ENCODE data around the gene ZBP1.

The ZBP1 gene

GRCh38 chr20:57582432-57583288, 37.6 kb downstream of the ZBP1 start:
- TF ChIP-seq TAF1 (IDR thresholded peaks at IDR 0.05; ENCODE audit: low read depth, low read length) (no peak), POU2F2 (IDR thresholded peaks at IDR 0.05; ENCODE audit: low read depth, low read length) (no peak), POLR2A (IDR thresholded peaks at IDR 0.05; ENCODE audit: low read depth, low read length) (no peak), PAX5 (IDR thresholded peaks at IDR 0.05; ENCODE audit: insufficient read depth, low read length, severe bottlenecking) (no peak), POLR2AphosphoS5 (IDR thresholded peaks at IDR 0.05; ENCODE audit: low read depth, low read length) (no peak), SPI1 (IDR thresholded peaks at IDR 0.05; ENCODE audit: low read depth, low read length) (no peak)
- no peak for DNase-seq (ENCODE audit: insufficient read length, low spot score)
- FAIRE-seq, result no peak

- FAIRE-seq, result no peak
- DNase-seq (ENCODE audit: insufficient read length, low spot score), result no peak
Observed at GRCh38 chr20:57582029-57582378, 38.2 kb downstream of the ZBP1 start.

GRCh38 chr20:57581202-57582028, 38.8 kb downstream of the ZBP1 start:
- DNase-seq (ENCODE audit: insufficient read length, low spot score), result no peak
- TF ChIP-seq TAF1 (IDR thresholded peaks at IDR 0.05; ENCODE audit: low read depth, low read length) (no peak), SPI1 (IDR thresholded peaks at IDR 0.05; ENCODE audit: low read depth, low read length) (no peak), POLR2A (IDR thresholded peaks at IDR 0.05; ENCODE audit: low read depth, low read length) (no peak), POU2F2 (IDR thresholded peaks at IDR 0.05; ENCODE audit: low read depth, low read length) (no peak), POLR2AphosphoS5 (IDR thresholded peaks at IDR 0.05; ENCODE audit: low read depth, low read length) (no peak), PAX5 (IDR thresholded peaks at IDR 0.05; ENCODE audit: insufficient read depth, low read length, severe bottlenecking) (no peak)
- no peak for FAIRE-seq

More at GRCh38 chr20:57582029-57582378, 38.2 kb downstream of the ZBP1 start:
- TF ChIP-seq TAF1 (IDR thresholded peaks at IDR 0.05; ENCODE audit: low read depth, low read length), result no peak
- TF ChIP-seq POU2F2 (IDR thresholded peaks at IDR 0.05; ENCODE audit: low read depth, low read length), result no peak

DNA sequence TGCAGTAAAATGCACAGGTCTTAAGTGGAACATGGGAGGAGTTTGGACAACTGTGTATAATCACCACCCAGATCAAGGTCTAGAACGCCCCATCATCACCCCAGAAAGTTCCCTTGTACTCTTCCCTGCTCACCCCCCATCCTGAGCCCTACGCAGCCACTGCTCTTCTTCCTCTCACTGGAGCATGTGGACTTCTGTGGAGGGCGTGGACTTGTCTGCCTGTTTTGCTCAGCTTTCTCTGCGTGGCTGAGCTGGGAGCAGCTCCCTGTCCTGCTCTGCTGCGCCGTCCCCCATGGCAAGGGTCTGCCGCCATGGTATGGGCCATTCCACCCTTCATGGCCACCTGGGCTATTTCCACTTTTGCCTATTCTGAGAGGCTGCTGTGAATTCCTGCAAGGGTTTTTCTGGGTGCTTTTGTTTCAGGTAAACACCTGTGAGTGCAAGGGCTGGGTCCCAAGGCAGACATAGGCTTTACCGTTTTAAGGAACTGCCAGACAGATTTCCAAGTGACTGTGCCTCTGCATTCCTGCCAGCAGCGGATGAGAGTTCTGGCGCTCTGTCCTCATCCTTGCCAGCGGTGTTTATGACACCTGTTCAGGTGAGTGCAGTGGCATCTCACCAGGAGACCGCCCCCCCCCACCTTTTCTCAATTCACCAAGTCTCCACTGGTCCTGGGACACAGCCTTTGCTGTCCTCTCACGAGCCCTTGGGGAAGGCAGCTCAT, 39.6 kb downstream of the ZBP1 start:
- DNase-seq (ENCODE audit: insufficient read length, low spot score), result no peak
- FAIRE-seq, result no peak

DNA sequence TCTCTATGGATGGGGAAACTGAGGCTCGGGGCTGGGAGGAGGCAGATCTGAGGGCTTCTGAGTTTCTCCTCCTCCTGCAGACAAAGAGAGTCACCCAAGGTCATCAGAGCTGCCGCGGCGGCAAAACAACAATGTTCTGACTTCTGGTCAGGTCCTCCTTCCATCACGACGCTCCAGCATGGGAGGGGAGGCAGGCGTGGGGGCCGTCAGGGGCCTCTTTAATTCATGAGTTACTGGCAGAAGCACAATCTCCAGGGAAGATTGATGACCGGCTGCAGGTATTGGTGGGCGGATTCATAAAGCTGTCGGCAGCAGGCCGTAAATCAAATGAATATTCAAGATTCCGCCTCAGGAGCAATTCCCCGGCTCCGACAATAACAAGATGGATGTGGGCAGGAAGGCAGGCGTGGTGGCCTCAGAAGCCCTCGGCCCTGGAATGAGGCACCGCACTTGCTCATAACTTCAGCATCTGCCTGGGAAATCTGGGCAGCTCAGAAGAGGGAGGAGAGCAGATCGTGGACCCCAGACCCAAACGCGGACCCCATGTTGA, 40.3 kb downstream of the ZBP1 start:
- DNase-seq (ENCODE audit: insufficient read length, low spot score) (no peak), FAIRE-seq (no peak)
- TF ChIP-seq SPI1 (IDR thresholded peaks at IDR 0.05; ENCODE audit: low read depth, low read length) (no peak), TAF1 (IDR thresholded peaks at IDR 0.05; ENCODE audit: low read depth, low read length) (no peak)

More for the DNA sequence above, 39.6 kb downstream of the ZBP1 start:
- TF ChIP-seq SPI1 (IDR thresholded peaks at IDR 0.05; ENCODE audit: low read depth, low read length), result no peak
- no peak for TF ChIP-seq PAX5 (IDR thresholded peaks at IDR 0.05; ENCODE audit: insufficient read depth, low read length, severe bottlenecking)
- TF ChIP-seq POU2F2 (IDR thresholded peaks at IDR 0.05; ENCODE audit: low read depth, low read length), result no peak
- no peak for TF ChIP-seq POLR2AphosphoS5 (IDR thresholded peaks at IDR 0.05; ENCODE audit: low read depth, low read length)
- TF ChIP-seq POLR2A (IDR thresholded peaks at IDR 0.05; ENCODE audit: low read depth, low read length), result no peak
- no peak for TF ChIP-seq TAF1 (IDR thresholded peaks at IDR 0.05; ENCODE audit: low read depth, low read length)

DNA sequence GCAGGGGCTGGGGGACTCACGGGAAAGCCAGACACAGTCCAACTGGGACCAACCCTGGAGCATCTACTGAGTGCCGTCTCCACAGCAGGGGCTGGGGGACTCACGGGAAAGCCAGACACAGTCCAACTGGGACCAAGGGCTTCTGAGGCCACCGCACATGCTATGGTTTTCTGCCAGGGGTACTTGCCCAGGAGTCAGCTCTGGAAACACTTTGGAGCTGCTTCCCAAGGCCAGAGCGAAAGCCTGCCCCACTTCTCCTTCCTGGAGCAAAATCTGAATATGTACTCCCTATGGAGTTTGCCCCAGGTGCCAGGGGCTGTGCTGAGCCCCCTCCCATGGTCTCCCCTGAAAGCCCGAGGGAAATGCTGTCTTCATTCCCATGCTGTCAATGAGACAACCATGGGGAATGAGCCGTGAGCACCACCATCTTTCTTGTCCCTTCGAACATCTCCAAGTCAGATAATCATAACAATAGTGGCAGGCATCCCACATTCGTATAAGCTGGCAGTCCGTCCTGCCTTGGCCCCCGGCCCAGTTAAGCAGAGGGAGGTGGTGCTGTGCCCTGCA, 40.8 kb downstream of the ZBP1 start:
- TF ChIP-seq POLR2A (IDR thresholded peaks at IDR 0.05; ENCODE audit: low read depth, low read length), result no peak
- no peak for TF ChIP-seq TAF1 (IDR thresholded peaks at IDR 0.05; ENCODE audit: low read depth, low read length)
- FAIRE-seq (no peak), DNase-seq (ENCODE audit: insufficient read length, low spot score) (no peak)

- no peak for DNase-seq (ENCODE audit: insufficient read length, low spot score)
- FAIRE-seq, result no peak
- TF ChIP-seq PAX5 (IDR thresholded peaks at IDR 0.05; ENCODE audit: insufficient read depth, low read length, severe bottlenecking) (no peak), POU2F2 (IDR thresholded peaks at IDR 0.05; ENCODE audit: low read depth, low read length) (no peak), TAF1 (IDR thresholded peaks at IDR 0.05; ENCODE audit: low read depth, low read length) (no peak), POLR2A (IDR thresholded peaks at IDR 0.05; ENCODE audit: low read depth, low read length) (no peak), SPI1 (IDR thresholded peaks at IDR 0.05; ENCODE audit: low read depth, low read length) (no peak), POLR2AphosphoS5 (IDR thresholded peaks at IDR 0.05; ENCODE audit: low read depth, low read length) (no peak)
Observed at GRCh38 chr20:57578476-57579165, 41.6 kb downstream of the ZBP1 start.

DNA sequence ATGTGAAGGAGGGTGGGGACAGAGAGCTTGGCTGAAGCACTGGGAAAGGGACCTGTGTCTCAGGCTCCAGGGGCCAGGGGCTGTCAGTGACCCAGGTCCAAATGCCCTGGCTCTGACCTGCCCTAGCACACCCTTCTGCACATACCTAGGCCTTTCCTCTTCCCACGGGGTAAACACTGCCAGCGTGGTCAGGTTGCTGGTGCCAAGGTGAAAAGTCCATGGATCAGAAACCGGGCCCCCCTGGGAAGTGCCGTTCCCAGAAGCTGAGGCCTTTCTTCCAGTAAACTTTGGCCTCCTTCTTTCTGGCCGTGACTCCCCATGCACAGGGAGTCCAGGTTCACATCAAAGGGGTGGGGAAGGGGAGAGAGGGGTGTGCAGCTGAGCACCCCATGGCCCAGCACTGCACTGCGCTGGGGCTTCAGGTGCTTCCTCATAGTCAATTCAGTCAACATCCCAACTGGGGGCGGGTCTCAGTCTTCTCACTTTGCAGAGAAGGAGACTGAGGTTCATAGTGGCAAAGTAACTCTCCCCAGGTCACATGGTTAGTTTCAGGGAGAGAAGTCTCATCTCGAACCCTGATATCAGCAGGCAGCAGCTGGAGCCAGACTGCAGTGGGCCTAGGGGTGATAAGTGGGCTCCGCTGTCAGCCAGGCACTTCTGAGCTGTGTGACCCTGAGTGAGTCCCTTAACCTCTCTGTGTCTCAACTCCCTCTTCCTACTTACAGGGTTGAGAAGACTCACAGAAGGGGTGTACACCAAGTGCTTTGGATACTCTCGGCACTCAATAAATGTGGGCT, 42.3 kb downstream of the ZBP1 start:
- DNase-seq (ENCODE audit: insufficient read length, low spot score), result no peak
- TF ChIP-seq POLR2A (IDR thresholded peaks at IDR 0.05; ENCODE audit: low read depth, low read length) (no peak), SPI1 (IDR thresholded peaks at IDR 0.05; ENCODE audit: low read depth, low read length) (no peak)
- FAIRE-seq, result no peak

Measured in GM12891 (cell line).